SK-N-MC (cell line): ENCODE measurements around the gene FUT6.
"Not testable (repeated sequence)": the region's sequence is repeated elsewhere in the genome, so short reads cannot be mapped to it uniquely, and the experiment has no call there.

Experiments
- DNase-seq: peaks from one replicate; pipeline ENCODE4 v3.0.0-alpha.2; 2011; ENCODE audit warnings: low read depth, low spot score
- H3K27ac ChIP-seq: fragments of 200-600 bp; sonication (generic); 2 replicates; pipeline ENCODE4 v1.5.1; 2016; ENCODE audit warnings: mixed run types
- H3K36me3 ChIP-seq: fragments of 200-600 bp; sonication (generic); 2 replicates; pipeline ENCODE4 v1.6.1; 2017; ENCODE audit warnings: antibody characterized with exemption, low read length, mixed read lengths; ENCODE audit not compliant: insufficient read depth
- H3K4me3 ChIP-seq: fragments of 200-600 bp; sonication (generic); 2 replicates; pipeline ENCODE4 v1.5.1; 2016
- H3K9ac ChIP-seq: fragments of 200-600 bp; sonication (generic); 2 replicates; pipeline ENCODE4 v1.8.0; 2017; ENCODE audit warnings: mixed run types, mixed read lengths; ENCODE audit not compliant: insufficient read length
- H3K9me3 ChIP-seq: fragments of 200-600 bp; sonication (generic); 2 replicates; pipeline ENCODE4 v1.6.1; 2017; ENCODE audit warnings: low read depth, mild to moderate bottlenecking, antibody characterized with exemption, low read length, moderate library complexity, mixed read lengths
- EZH2 ChIP-seq: fragments of 200-600 bp; sonication (generic); IDR thresholded peaks from one replicate; pipeline ENCODE4 v1.6.1; 2017; ENCODE audit warnings: antibody characterized with exemption
- FOXP2 ChIP-seq: optimal IDR thresholded peaks from 2 replicates; pipeline ENCODE3; 2011; ENCODE audit warnings: mild to moderate bottlenecking, moderate library complexity; ENCODE audit not compliant: insufficient read depth; ENCODE audit errors: extremely low read length, control extremely low read depth
- POLR2AphosphoS5 ChIP-seq: IDR thresholded peaks from 2 replicates; pipeline ENCODE4 v1.6.1; 2012; ENCODE audit warnings: mild to moderate bottlenecking, low read depth, low read length, borderline replicate concordance

FUT6 gene

DNA sequence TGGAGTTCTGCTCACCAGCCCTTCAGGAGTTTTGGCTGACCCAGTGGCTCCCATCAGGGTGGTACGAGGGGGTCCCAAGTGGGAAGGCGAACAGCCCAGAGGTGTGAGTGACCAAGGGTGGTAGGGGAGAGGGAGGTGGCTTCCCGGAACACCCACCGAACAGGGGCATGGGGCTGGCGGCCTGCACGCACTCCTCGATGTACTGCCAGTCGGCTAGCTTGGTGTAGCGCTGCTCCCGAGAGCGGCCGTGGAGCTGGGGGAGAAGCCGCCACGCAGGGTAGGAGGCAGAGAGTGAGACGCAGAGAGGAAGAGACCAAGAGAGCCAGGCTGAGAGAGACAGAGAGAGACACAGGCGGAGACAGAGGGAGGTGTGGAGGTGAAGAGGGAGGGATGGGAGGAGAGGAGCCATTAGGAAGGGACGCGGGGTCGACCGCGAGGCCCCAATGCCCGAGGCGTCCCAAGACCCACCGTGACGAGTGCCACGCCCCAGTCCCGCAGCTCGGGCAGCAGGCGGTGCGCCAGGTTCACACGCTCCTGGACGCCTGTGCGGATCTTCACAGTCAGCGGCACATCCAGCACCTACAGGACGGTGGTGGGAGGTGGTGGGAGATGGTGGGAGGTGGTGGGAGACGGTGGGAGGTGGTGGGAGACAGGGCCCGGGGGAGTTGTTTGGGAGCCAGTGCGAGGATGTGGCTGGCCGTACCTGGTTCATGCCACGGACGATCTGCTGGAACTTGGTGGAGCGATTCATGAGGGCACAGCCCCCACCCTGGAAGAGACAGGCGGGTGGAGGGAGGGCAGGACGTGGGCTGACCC lies 52.7 kb downstream of the FUT6 start:
- peaks cover 48% of the 10 kb centered on the region for H3K36me3 ChIP-seq
- no peak for DNase-seq

DNA sequence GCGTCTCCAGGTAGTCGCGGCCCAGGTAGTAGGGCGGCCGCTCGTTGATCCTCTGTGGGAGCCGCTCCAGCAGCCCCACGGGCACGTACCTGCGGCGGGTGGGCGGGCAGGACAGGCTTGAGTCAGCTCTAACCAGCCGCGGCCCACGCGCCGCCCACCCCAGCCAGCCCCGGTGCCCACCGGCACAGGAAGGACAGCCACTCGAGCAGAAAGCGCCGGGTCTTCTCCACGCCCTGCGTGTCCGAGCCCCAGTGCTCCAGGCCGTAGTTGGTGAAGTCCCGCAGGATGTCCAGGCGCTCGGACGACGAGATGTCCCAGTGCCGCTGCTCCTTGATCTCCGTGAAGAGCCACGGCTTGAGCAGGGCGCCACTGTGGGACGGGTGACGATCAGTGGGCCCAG lies 54.1 kb downstream of the FUT6 start:
- no peak for DNase-seq
- TF ChIP-seq EZH2 = no peak
- no peak for TF ChIP-seq POLR2AphosphoS5
- TF ChIP-seq FOXP2 = no peak
- no peak overlapping the region for H3K4me3 ChIP-seq
- no peak overlapping the region for H3K27ac ChIP-seq
- H3K9me3 ChIP-seq = no peaks in the 10 kb centered on the region
- no peak overlapping the region for H3K9ac ChIP-seq
- peaks cover 48% of the 10 kb centered on the region for H3K36me3 ChIP-seq

More for the DNA sequence above, 52.7 kb downstream of the FUT6 start:
- H3K4me3 ChIP-seq = no peak overlapping the region
- no peak overlapping the region for H3K9ac ChIP-seq
- TF ChIP-seq POLR2AphosphoS5 (no peak), FOXP2 (no peak), EZH2 (no peak)
- H3K9me3 ChIP-seq = no peaks in the 10 kb centered on the region
- H3K27ac ChIP-seq = no peak overlapping the region

DNA sequence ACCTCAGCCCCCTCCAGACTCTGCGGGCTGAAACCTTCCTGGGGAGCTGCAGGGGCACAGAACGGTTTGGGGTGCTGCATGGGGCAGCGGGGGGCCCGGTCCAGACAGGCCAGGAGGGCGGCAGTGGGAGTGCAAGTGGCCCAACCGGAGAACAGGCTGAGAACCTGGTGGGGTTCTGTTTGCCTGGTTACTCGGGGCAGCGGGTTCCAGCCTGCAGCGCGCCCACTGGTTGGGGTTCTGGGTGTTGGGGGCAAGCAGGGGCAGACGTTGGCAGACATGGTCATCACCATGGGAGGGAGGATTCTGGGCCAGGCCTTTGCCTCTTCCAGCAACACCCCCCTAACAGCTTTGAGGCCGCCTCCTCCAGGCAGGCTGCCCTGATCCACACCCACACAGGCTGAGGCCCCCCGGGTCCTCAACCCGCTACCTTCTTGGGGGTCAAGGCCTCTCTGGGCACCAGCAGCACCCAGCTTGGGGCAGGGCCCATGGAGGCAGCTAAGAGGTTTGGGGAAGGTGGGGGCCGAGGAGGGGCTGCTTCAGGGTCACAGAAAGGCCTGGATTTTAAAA lies 54.8 kb downstream of the FUT6 start, which contains the start of gene PRR22:
PRR22 (minus strand) TSS at position 166 of the 567 bp plus-strand sequence; CDS start at position 80, 86 bp downstream.
- Histone ChIP-seq H3K4me3 (no peak within 1 kb of the TSS), H3K36me3 (peaks cover 45% of the 10 kb centered on the region), H3K9me3 (no peaks in the 10 kb centered on the region), H3K9ac (no peak within 1 kb of the TSS), H3K27ac (no peak within 1 kb of the TSS)
- TF ChIP-seq FOXP2 = no peak
- no peak for TF ChIP-seq POLR2AphosphoS5
- no peak for TF ChIP-seq EZH2
- DNase-seq = no peak

DNA sequence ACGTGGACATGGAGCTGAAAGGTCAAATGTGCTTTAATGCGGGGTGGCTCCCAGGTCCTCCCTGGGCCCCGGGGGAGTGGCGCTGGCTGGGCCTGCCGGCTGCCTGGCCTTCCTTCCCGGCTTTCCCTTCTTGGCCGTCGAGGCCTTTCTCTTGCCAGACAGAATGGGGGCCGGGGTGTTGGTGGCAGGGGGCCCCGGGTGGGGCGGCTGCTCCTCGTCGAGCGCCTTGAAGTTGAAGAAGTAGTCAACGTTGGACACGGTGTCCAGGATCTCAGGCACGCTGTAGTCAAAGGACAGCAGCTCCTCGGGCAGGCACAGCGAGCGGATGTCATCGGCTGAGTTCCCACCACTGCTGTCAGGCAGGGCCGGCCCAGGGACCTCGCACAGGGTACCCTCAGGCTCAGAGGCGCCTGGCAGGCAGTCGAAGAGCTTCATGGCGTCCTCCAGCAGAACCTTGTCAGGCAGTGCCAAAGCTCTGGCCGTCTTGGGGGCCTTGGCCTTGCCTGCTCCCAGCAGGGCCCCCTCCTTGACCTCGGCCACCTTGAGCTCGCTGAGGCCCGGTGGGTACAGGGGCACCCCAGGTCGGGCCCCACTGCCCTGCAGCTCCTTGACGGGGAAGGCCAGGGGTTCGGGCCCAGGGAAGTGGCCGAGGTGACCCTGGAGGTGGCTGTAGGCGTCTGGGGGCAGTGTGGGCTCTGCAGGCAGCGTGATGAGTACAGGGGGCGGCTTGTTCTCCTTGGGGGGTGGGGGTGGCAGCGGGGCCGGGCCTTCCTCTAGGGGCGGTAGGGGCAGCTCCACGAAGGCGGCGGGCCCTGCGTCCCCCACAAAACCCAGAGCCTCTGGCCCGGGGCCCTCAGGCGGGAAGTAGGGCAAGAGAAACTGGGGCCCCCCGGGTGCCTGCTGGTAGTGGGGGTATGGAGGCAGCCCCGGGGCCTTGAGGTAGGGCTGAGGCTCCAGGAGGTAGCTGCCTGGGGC lies 56.3 kb downstream of the FUT6 start:
- no peak overlapping the region for H3K27ac ChIP-seq
- H3K4me3 ChIP-seq = no peak overlapping the region
- DNase-seq = no peak
- 0 out of 2 replicates have a peak, but pooled peaks have one; percentile 14 for TF ChIP-seq POLR2AphosphoS5
- no peak for TF ChIP-seq EZH2
- H3K9ac ChIP-seq = no peak overlapping the region
- H3K9me3 ChIP-seq = no peaks in the 10 kb centered on the region
- H3K36me3 ChIP-seq = peaks cover 32% of the 10 kb centered on the region

DNA sequence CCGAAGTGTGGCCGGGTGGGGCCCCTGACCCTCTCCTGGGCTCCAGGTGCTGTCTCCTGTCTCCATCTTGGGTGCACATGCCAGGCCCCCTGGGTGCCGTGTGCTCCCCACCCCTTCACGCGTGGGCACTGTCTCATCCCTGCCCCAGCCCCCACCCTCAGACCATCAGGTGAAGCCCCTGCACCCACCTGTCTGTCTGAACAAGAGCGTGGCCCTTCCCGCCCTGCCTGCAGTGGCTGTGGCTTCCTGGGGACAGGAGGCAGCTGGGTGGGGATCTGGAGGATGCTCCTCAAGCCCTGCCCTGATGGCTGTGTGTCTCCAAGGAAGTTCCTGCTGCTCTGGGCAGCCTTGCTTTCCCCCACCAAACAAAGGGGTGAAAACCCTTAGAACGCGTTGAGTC lies 57.2 kb downstream of the FUT6 start:
- no peak for DNase-seq
- H3K36me3 ChIP-seq = peaks cover 23% of the 10 kb centered on the region; the same call in 1 of the 2 replicates
- TF ChIP-seq POLR2AphosphoS5 (no peak; the same call in 1 of the 2 replicates), EZH2 (no peak), FOXP2 (no peak)
- H3K4me3 ChIP-seq = no peak overlapping the region
- H3K27ac ChIP-seq = no peak overlapping the region
- H3K9me3 ChIP-seq = no peaks in the 10 kb centered on the region
- no peak overlapping the region for H3K9ac ChIP-seq

- not testable (repeated sequence) for H3K9me3 ChIP-seq, H3K4me3 ChIP-seq, H3K27ac ChIP-seq, H3K36me3 ChIP-seq, DNase-seq, H3K9ac ChIP-seq
These were observed 58.6 kb downstream of the FUT6 start for GRCh38 chr19:5780916-5781315.
